Hepatocyte (in vitro differentiated cells): ENCODE data around the gene C2CD3. TPM values are rescaled to one million over a fixed set of nuclear protein-coding genes. Genes with fewer than 3 reads are reported as not detected.

ENCODE experiments used
- DNase-seq: peaks from one replicate; pipeline ENCODE4 v3.0.0-alpha.2; 2016; ENCODE audit warnings: low spot score
- H2AFZ ChIP-seq: fragments of 200-600 bp; sonication (generic); 2 replicates; pipeline ENCODE4 v1.6.0; 2016; ENCODE audit warnings: antibody characterized with exemption, mild to moderate bottlenecking
- H3K27ac ChIP-seq: fragments of 200-600 bp; sonication (generic); 2 replicates; pipeline ENCODE4 v1.5.1; 2016; ENCODE audit warnings: mild to moderate bottlenecking
- H3K27me3 ChIP-seq: fragments of 200-600 bp; sonication (generic); 2 replicates; pipeline ENCODE4 v1.6.1; 2016
- H3K36me3 ChIP-seq: fragments of 200-600 bp; sonication (generic); replicated peaks from 2 replicates; pipeline ENCODE4 v1.5.1; 2016; ENCODE audit warnings: low read depth; ENCODE audit not compliant: insufficient read depth
- H3K4me1 ChIP-seq: fragments of 200-600 bp; sonication (generic); 2 replicates; pipeline ENCODE4 v1.5.1; 2016; ENCODE audit warnings: mild to moderate bottlenecking, moderate library complexity; ENCODE audit not compliant: insufficient read depth
- H3K4me2 ChIP-seq: fragments of 200-600 bp; sonication (generic); 2 replicates; pipeline ENCODE4 v1.6.0; 2016
- H3K4me3 ChIP-seq: fragments of 200-600 bp; sonication (generic); 2 replicates; pipeline ENCODE4 v1.5.1; 2016; ENCODE audit warnings: mild to moderate bottlenecking
- H3K79me2 ChIP-seq: fragments of 200-600 bp; sonication (generic); 2 replicates; pipeline ENCODE4 v1.6.0; 2017; ENCODE audit warnings: mild to moderate bottlenecking
- H3K9me2 ChIP-seq: fragments of 200-600 bp; sonication (generic); replicated peaks from 2 replicates; pipeline ENCODE4 v1.6.0; 2017; ENCODE audit warnings: mild to moderate bottlenecking; ENCODE audit not compliant: insufficient read depth
- H3K9me3 ChIP-seq: fragments of 200-600 bp; sonication (generic); 2 replicates; pipeline ENCODE4 v1.5.1; 2016; ENCODE audit warnings: low read depth, mild to moderate bottlenecking
- H4K20me1 ChIP-seq: fragments of 200-600 bp; sonication (generic); 2 replicates; pipeline ENCODE4 v1.6.0; 2016; ENCODE audit warnings: mild to moderate bottlenecking; ENCODE audit not compliant: insufficient read depth, poor library complexity, severe bottlenecking
- EZH2 ChIP-seq: fragments of 200-600 bp; sonication (generic); IDR thresholded peaks from 2 replicates; pipeline ENCODE4 v1.6.1; 2016; ENCODE audit warnings: antibody characterized with exemption, mild to moderate bottlenecking, borderline replicate concordance
- EZH2phosphoT487 ChIP-seq: fragments of 200-600 bp; sonication (generic); IDR thresholded peaks from one replicate; pipeline ENCODE4 v1.6.1; 2018; ENCODE audit warnings: antibody characterized with exemption, mild to moderate bottlenecking, low read depth, moderate library complexity; ENCODE audit not compliant: unreplicated experiment, severe bottlenecking
- WGBS: methylation state at CpG from one replicate; pipeline ENCODE4 v1.1.6; 2016; ENCODE audit warnings: low lambda C conversion rate; ENCODE audit errors: missing lambda C conversion rate; 5-methylcytosine and 5-hydroxymethylcytosine counted together
- polyA plus RNA-seq: library from polyadenylated mRNA; unstranded; fragments of >200 nt; fragmentation: Nextera tagmentation; extraction: Ambion mirVana; gene quantifications from 2 replicates; pipeline ENCODE4 v1.2.1, GENCODE V29; 2016
- total RNA-seq: library from RNA; depleted of rRNA; stranded (reverse); fragments of >200 nt; gene quantifications from 2 replicates; pipeline ENCODE4 v1.2.3, GENCODE V29; 2014
- TF ChIP-seq, protein P1 (sequence below): fragments of 200-600 bp; sonication (generic); IDR thresholded peaks from 2 replicates; pipeline ENCODE4 v1.5.1; 2016; ENCODE audit warnings: antibody characterized with exemption, mild to moderate bottlenecking; ENCODE audit not compliant: poor library complexity

C2CD3 gene
- total and polyA plus RNA-seq, 2 experiments from 2014 or later: 9.8 to 16.3 TPM

DNA sequence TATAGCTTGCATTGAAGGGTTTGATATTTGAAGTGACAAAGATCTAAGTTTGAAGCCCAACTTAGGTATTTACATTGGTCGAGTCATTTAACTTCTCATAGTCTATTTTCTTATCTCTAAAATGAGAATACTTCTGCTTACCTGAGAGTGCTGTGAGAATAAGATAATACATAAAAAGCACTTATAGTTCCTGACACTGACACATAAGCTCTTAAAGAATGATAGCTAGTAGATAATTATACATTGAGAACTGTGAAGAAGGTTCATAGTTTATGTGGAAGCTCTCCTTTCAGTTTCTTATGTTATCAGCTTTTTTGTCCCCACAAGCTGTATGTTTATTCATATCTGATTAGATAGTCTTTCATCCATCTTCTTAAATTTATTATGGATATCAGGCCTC lies 5.1 kb upstream of the C2CD3 start:
- WGBS: 70% methylated on average over 1 of the region's 1 CpG
- no peak overlapping the region for H3K4me3 ChIP-seq
- TF ChIP-seq EZH2: no peak
- TF ChIP-seq, protein P1, sequence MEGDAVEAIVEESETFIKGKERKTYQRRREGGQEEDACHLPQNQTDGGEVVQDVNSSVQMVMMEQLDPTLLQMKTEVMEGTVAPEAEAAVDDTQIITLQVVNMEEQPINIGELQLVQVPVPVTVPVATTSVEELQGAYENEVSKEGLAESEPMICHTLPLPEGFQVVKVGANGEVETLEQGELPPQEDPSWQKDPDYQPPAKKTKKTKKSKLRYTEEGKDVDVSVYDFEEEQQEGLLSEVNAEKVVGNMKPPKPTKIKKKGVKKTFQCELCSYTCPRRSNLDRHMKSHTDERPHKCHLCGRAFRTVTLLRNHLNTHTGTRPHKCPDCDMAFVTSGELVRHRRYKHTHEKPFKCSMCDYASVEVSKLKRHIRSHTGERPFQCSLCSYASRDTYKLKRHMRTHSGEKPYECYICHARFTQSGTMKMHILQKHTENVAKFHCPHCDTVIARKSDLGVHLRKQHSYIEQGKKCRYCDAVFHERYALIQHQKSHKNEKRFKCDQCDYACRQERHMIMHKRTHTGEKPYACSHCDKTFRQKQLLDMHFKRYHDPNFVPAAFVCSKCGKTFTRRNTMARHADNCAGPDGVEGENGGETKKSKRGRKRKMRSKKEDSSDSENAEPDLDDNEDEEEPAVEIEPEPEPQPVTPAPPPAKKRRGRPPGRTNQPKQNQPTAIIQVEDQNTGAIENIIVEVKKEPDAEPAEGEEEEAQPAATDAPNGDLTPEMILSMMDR: no peak
- TF ChIP-seq EZH2phosphoT487: no peak

DNA sequence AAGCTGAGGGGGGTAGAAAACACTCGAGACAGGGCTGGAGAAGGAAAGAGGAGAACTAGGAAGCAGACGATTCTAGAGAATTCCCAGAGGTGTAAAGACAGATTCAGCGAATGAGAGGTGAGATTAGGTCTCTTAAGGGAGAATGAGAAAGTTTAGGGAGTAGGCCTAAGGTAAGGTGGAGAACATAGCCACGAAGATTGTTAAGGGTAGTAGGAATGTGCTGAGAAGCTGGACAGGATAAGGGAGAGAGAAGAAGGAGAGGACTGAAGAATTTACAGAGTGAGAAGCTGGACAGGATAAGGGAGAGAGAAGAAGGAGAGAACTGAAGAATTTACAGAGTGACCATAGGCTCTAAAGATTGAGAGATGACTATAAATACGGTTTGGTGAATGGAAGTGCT lies 1.2 kb upstream of the C2CD3 start:
- peak overlapping the region; percentile 38 for H3K4me3 ChIP-seq
- no peak for DNase-seq
- H3K27me3 ChIP-seq: no peaks in the 10 kb centered on the region
- peaks cover 71% of the 10 kb centered on the region for H3K79me2 ChIP-seq
- H3K27ac ChIP-seq: peak overlapping the region; percentile 87
- WGBS: 31% methylated on average over 5 of the region's 5 CpGs
- TF ChIP-seq EZH2: no peak
- TF ChIP-seq, protein P1: no peak
- no peak for TF ChIP-seq EZH2phosphoT487
- peaks cover 21% of the 10 kb centered on the region for H3K4me1 ChIP-seq
- H3K9me2 ChIP-seq: no peaks in the 10 kb centered on the region
- no peaks in the 10 kb centered on the region for H3K36me3 ChIP-seq
- H4K20me1 ChIP-seq: no peaks in the 10 kb centered on the region
- no peaks in the 10 kb centered on the region for H3K9me3 ChIP-seq
- H2AFZ ChIP-seq: peak overlapping the region; percentile 88
- H3K4me2 ChIP-seq: peak overlapping the region; percentile 88

More for the DNA sequence above, 5.1 kb upstream of the C2CD3 start:
- Histone ChIP-seq H3K36me3 (no peaks in the 10 kb centered on the region), H3K9me2 (no peaks in the 10 kb centered on the region), H3K27ac (no peak overlapping the region), H3K27me3 (no peaks in the 10 kb centered on the region), H3K4me2 (no peak overlapping the region), H2AFZ (no peak overlapping the region), H3K4me1 (peaks cover 16% of the 10 kb centered on the region), H3K9me3 (no peaks in the 10 kb centered on the region), H4K20me1 (no peaks in the 10 kb centered on the region), H3K79me2 (peaks cover 71% of the 10 kb centered on the region)
- no peak for DNase-seq

DNA sequence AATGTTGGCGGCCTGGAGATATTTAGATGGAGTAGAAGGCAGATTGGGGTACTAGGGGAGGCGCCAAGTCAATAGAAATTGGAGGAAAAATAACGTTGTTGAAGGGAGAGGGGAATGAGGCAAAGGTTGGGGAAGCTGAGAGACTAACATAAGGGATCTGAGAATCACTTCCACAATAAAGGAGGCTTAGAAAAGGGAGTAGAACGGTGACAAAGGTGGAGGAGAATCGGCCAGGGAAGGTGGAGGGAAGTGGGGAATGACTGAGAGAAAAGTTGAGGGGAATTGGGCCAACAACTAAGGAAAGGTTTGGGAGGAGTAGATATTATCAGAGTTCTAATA lies 797 bp upstream of the C2CD3 start:
- peaks cover 69% of the 10 kb centered on the region for H3K79me2 ChIP-seq

More for the DNA sequence above, 797 bp upstream of the C2CD3 start:
- peak overlapping the region; percentile 87 for H3K27ac ChIP-seq
- peaks cover 21% of the 10 kb centered on the region for H3K4me1 ChIP-seq
- peak overlapping the region; percentile 88 for H3K4me2 ChIP-seq
- peak overlapping the region; percentile 38 for H3K4me3 ChIP-seq
- no peaks in the 10 kb centered on the region for H3K27me3 ChIP-seq
- WGBS: 6% methylated on average over 5 of the region's 5 CpGs
- H3K9me2 ChIP-seq: no peaks in the 10 kb centered on the region
- H2AFZ ChIP-seq: peak overlapping the region; percentile 88
- no peaks in the 10 kb centered on the region for H3K36me3 ChIP-seq
- H4K20me1 ChIP-seq: no peaks in the 10 kb centered on the region
- TF ChIP-seq EZH2: no peak
- TF ChIP-seq, protein P1: no peak
- no peak for TF ChIP-seq EZH2phosphoT487
- no peak for DNase-seq
- H3K9me3 ChIP-seq: no peaks in the 10 kb centered on the region
